Astrocyte (in vitro differentiated cells and primary cell): ENCODE results near the gene UBE2E1.

Experiments used
- CTCF ChIP-seq: IDR thresholded peaks from 2 replicates; pipeline ENCODE4 v1.5.1; 2011; ENCODE audit warnings: low read depth, mild to moderate bottlenecking, inconsistent platforms, low read length, moderate library complexity; ENCODE audit not compliant: insufficient read depth
- EZH2 ChIP-seq: IDR thresholded peaks from 2 replicates; pipeline ENCODE4 v1.6.1; 2012; ENCODE audit warnings: mild to moderate bottlenecking, low read length, inconsistent platforms; ENCODE audit not compliant: insufficient read depth

GRCh38 chr3:23767546-23767945, 38.2 kb upstream of the UBE2E1 start:
- TF ChIP-seq CTCF (no peak), EZH2 (no peak)
